Heart right ventricle (tissue), 16 donors: Measurements from ENCODE around the gene AK9. TPM values are rescaled to one million over a fixed set of nuclear protein-coding genes. Genes with fewer than 3 reads are reported as not detected.

Source experiments
- ATAC-seq, 8 donors: fragments of 200-7000 bp; cut with Tn5 transposase; one replicate each; pipeline ENCODE4 v1.9.1; 2020; ENCODE audit warnings: mild to moderate bottlenecking in 8 of 8, moderate library complexity in 8 of 8, moderate number of reproducible peaks in 1 of 8
- DNase-seq, 2 donors: peaks; one replicate each; pipeline ENCODE4 v3.0.0-alpha.2; 2020
- H3K27ac ChIP-seq, 10 donors: fragments of 200-600 bp; sonication (generic) in 2 of 10; one replicate each; pipeline versions ENCODE4 v1.5.0 to v1.8.0; 2020 to 2022; ENCODE audit warnings: mild to moderate bottlenecking in 3 of 10
- H3K27me3 ChIP-seq, 7 donors: fragments of 200-600 bp; one replicate each; pipeline ENCODE4 v1.8.0; 2021 to 2022; ENCODE audit warnings: mild to moderate bottlenecking in 2 of 7
- H3K36me3 ChIP-seq, 9 donors: fragments of 200-600 bp; sonication (generic) in 1 of 9; one replicate each; pipeline versions ENCODE4 v1.5.0 to v1.8.0; 2020 to 2022; ENCODE audit warnings: mild to moderate bottlenecking in 2 of 9
- H3K4me1 ChIP-seq, 9 donors: fragments of 200-600 bp; sonication (generic) in 1 of 9; one replicate each; pipeline versions ENCODE4 v1.5.0 to v1.8.0; 2020 to 2022; ENCODE audit warnings: mild to moderate bottlenecking in 4 of 9
- H3K4me3 ChIP-seq, 10 donors: fragments of 200-600 bp; sonication (generic) in 2 of 10; one replicate each; pipeline versions ENCODE4 v1.5.0 to v1.8.0; 2020 to 2022; ENCODE audit warnings: mild to moderate bottlenecking in 7 of 10, moderate library complexity in 2 of 10
- H3K9me3 ChIP-seq, 11 donors: fragments of 200-600 bp in 10 of 11; sonication (generic) in 2 of 11; one replicate each; pipeline versions ENCODE4 v1.5.0 to v1.8.0; 2013 to 2022; ENCODE audit warnings: mild to moderate bottlenecking in 2 of 11, control low read depth in 1 of 11, moderate library complexity in 1 of 11
- CTCF ChIP-seq, 9 donors: fragments of 200-600 bp; sonication (generic) in 2 of 9; IDR thresholded peaks; one replicate each; pipeline versions ENCODE4 v1.5.0 to v1.8.0; 2021 to 2022; ENCODE audit warnings: antibody characterized with exemption in 9 of 9, mild to moderate bottlenecking in 5 of 9, moderate library complexity in 1 of 9
- WGBS, 2 donors: extraction: QIAGEN DNeasy Blood & Tissue Kit; methylation state at CpG; one replicate each; pipeline ENCODE4 v1.1.7; 2013; ENCODE audit warnings: inconsistent platforms in 1 of 2; 5-methylcytosine and 5-hydroxymethylcytosine counted together
- intact Hi-C, 10 donors: fragments of 100-400 bp; cut with DNase I; formaldehyde crosslinking; loops; one replicate each; pipeline versions ENCODE4 v1.11.1 to v1.14.2; 2022
- polyA plus RNA-seq, 2 donors: library from polyadenylated mRNA; stranded (reverse); fragments of 200-250 nt; gene quantifications; one replicate each; pipeline ENCODE4 v1.2.3, GENCODE V29; 2013
- total RNA-seq, 10 donors: library from RNA; stranded (reverse); fragmentation: NEBNext Ultra II Directional in 3 of 10; extraction: Animal tissue kit (Norgen Biotek cat#: 25700) in 3 of 10; gene quantifications; one replicate each; pipeline versions ENCODE4 v1.2.1 to v1.2.4, GENCODE V29; 2021 to 2023
- donor health status: Arrhythmogenic right ventricular cardiomyopathy.
- donor health status: ischemic (EF 13 %, LVEDD 7.1; RV severe dilation, severe dysfunction).
- donor health status: healthy with polysubstance abuse.
- donor health status: DM: no; HTN: yes; CAD: no.
- donor health status: DM: no; HTN: no; CAD: no.
- donor health status: ischemic (EF 25% LVEDD 6.9; RV normal size, moderate dysfunction).
- donor health status: ischemic (EF 25% LVEDD 5.7; RV mildly dilated, moderate dysfunction).
- donor health status: healthy.
- donor health status: DM: yes; HTN: yes; CAD: no.
- donor health status: Ischemic cardiomyopathy.
- donor health status: ischemic (EF 35%, LVEDD 5.7; RV mildly dilated, moderate dysfunction).
- donor health status: nonischemic (EF 11% LVEDD 7.7; RV severe dilation, severe dysfunction).
- donor health status: DM: yes; HTN: yes; CAD: no.
- donor health status: PGD.
- donor health status: ischemic (EF 29% LVEDD 5.4; RV normal size, mild dysfunction).
- donor health status: nonischemic (EF 23%, LVEDD 6.1; RV moderate dilation, normal function).

AK9 gene
- total and polyA plus RNA-seq, 12 donors: 4.6 to 17.0 (median 10.9) TPM

DNA sequence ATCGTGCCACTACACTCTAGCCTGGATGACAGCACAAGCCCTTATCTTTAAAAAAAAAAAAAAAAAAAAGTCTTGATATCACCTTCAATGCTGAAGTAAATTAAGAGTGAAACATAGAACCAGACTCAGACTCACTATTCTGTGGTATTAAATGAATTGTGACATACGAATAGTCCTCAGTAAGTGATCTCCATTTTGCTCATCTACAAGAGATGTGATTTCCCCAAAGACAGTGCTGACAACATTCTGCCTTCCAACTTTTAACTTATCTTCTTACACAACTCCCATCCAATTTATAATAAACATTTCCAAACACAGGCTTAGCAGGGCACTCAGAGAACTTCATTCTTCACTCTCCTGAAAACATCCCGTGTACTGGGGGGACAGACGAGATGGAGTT lies 216.0 kb downstream of the AK9 start:
- H3K4me1 ChIP-seq: peaks cover 0 to 38% (median 25%) of the 10 kb centered on the region in 9 donors
- H3K27me3 ChIP-seq: no peaks in the 10 kb centered on the region
- intact Hi-C loops: no loop called here
- no peaks in the 10 kb centered on the region for H3K9me3 ChIP-seq
- no peak overlapping the region for H3K4me3 ChIP-seq
- no peak for TF ChIP-seq CTCF (IDR thresholded peaks at IDR 0.05)
- peaks cover 0 to 91% (median 31%) of the 10 kb centered on the region in 9 donors for H3K36me3 ChIP-seq
- DNase-seq: no peak
- 83 to 91% methylated on average over 4 of the region's 4 CpGs for WGBS, 2 donors
- no peak for ATAC-seq
- no peak overlapping the region for H3K27ac ChIP-seq

DNA sequence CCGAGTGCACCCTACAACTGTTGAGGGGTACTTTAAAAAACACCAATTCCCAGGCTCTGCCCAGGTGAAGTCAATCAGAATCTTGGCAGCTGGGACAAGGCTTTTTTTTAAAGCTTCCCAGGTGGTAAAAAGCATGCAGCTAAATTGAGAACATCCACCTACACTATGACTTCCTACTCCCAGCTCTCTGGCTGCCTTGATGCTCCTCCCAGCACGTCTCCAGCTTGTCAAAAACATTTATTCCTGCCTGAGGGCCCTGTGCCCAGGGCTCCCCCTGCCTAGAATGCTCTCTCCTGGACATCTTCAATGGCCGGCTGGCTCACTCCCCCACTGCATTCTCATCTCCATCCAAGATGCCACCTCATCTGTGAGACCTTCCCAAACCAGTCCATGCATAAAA lies 217.9 kb downstream of the AK9 start:
- H3K4me1 ChIP-seq: peaks cover 0 to 19% (median 6%) of the 10 kb centered on the region in 9 donors
- H3K27ac ChIP-seq: no peak overlapping the region
- ATAC-seq (no peak), DNase-seq (no peak)
- no peak overlapping the region for H3K4me3 ChIP-seq
- WGBS, 2 donors: 93% methylated on average over 3 of the region's 3 CpGs
- H3K36me3 ChIP-seq: peaks cover 0 to 100% (median 35%) of the 10 kb centered on the region in 9 donors
- intact Hi-C loops: no loop called here
- H3K9me3 ChIP-seq: no peaks in the 10 kb centered on the region
- no peak for TF ChIP-seq CTCF (IDR thresholded peaks at IDR 0.05)
- H3K27me3 ChIP-seq: no peaks in the 10 kb centered on the region

DNA sequence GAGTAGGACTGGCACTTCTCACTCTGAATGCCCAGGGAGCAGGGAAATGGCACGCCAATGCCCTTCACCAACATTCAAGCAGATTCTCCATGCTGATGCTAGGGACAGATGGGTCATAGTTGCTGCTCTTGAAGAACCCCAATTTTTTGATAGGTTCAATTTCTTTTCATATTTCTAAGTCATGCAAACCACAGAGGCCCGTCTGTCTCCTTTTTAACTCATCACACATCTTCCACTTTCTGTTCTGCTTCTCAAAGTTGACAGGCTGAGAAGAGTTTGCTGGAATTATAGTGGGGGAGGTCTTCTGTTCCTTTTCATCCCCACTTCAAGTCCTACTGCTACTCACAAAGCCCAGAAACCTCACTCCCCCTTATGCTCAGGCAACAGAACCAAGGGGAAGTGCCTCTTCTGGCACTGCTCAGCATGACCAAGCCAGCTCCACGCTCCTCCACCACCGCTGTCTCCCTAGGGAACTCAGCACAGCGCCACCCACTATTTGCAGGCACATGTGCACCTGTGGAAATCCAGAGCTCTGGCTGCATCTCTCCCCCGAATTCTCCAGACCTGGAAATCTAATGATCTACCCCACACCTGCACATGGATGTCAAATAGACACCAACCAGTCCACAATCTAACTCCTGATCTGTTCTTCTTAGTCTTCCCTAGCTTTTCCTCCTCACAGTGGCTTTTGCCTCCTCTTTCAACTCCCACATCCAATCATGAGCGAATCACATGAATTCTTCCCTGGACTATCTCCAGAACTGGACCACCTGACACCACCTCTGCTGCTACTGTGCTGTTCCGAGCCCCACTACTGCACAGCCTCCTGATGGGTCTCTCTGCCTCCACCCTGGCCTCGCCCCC lies 218.6 kb downstream of the AK9 start:
- no peak for DNase-seq
- intact Hi-C loops: no loop called here
- no peak for TF ChIP-seq CTCF (IDR thresholded peaks at IDR 0.05)
- WGBS, 2 donors: 93 to 98% methylated on average over 9 of the region's 9 CpGs
- Histone ChIP-seq H3K27ac (no peak overlapping the region), H3K9me3 (no peaks in the 10 kb centered on the region), H3K4me1 (peaks cover 0 to 12% (median 0%) of the 10 kb centered on the region in 9 donors), H3K4me3 (no peak overlapping the region), H3K27me3 (no peaks in the 10 kb centered on the region), H3K36me3 (peaks cover 0 to 100% (median 35%) of the 10 kb centered on the region in 9 donors)
- no peak for ATAC-seq

DNA sequence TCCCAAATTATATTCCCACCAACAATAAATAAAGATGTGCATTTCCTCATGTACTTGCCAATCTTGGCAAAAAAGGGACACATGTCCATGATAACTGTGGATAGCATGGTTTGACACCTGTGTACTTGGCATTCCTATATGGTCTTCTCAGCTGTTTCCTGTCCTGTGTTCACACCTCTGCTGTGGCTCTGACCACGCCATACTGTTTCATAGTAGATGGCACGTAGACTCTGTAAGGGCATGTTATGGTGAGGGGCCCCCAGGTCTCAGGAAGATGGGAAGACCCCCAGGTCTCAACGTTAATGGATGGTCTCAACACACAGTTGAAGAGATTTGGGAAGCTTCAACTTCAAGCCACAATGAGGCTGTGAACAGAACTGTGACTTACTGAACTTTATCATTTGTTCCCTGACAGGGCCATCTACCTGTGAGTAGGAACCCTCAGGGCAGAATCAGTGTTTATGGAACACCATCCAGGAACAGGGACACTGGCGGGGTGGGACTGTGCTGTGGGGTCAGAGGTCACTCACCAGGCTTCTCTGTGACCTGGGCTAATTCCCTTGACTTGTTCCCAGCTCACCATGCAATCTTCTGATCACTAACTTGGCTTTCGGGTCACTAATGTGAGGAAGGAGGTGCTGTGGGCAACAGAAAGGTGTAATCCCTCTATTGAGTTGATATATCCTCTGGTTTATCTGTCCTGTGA lies 219.7 kb downstream of the AK9 start:
- Histone ChIP-seq H3K4me1 (peaks cover 0 to 12% (median under 1%) of the 10 kb centered on the region in 9 donors), H3K4me3 (no peak overlapping the region), H3K9me3 (no peaks in the 10 kb centered on the region), H3K36me3 (peaks cover 0 to 100% (median 37%) of the 10 kb centered on the region in 9 donors), H3K27me3 (no peaks in the 10 kb centered on the region), H3K27ac (no peak overlapping the region)
- ATAC-seq (no peak), DNase-seq (no peak)
- intact Hi-C loops: no loop called here
- no peak for TF ChIP-seq CTCF (IDR thresholded peaks at IDR 0.05)
- 92 to 95% methylated on average over 5 of the region's 5 CpGs for whole genome bisulfite sequencing, 2 donors
